ENCODE results near the gene UFC1. TPM values are rescaled to one million over a fixed set of nuclear protein-coding genes. Genes with fewer than 3 reads are reported as not detected.
"Not testable (repeated sequence)": the region's sequence is repeated elsewhere in the genome, so short reads cannot be mapped to it uniquely, and the experiment has no call there.

UFC1 gene
- polyA plus RNA-seq, 4 donors = 137 to 193 (median 167) TPM

DNA sequence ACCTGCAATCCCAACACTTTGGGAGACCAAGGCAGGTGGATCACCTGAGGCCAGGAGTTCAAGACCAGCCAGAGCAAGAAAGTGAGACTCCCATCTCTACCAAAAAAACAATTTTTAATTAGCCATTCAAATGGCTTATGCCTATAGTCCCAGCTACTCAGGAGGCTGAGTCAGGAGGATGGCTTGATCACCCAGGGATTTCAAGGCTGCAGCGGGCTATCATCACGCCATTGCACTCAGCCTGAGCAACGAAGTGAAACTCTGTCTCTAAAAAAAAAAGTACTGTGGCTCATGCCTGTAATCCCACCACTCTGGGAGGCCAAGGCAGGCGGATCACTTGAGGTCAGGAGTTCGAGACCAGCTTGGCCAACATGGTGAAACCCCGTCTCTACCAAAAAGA, 37.8 kb upstream of the UFC1 start:
- not testable (repeated sequence) for H3K27me3 ChIP-seq (ENCODE audit: control insufficient read depth in 3 of 3, insufficient read depth in 3 of 3, low read length in 3 of 3); H3K27ac ChIP-seq (ENCODE audit: low read depth in 1 of 3, low read length in 2 of 3); DNase-seq; H3K9me3 ChIP-seq (ENCODE audit: control insufficient read depth in 2 of 2, insufficient read depth in 1 of 2, low read depth in 1 of 2, low read length in 1 of 2); FAIRE-seq; H3K4me3 ChIP-seq (ENCODE audit: low read depth in 1 of 3, low read length in 3 of 3)
- peaks cover 5 to 20% (median 5%) of the 10 kb centered on the region in 3 donors for H3K36me3 ChIP-seq (ENCODE audit: control insufficient read depth in 3 of 3, insufficient read depth in 2 of 3, low read depth in 1 of 3, low read length in 3 of 3)
- WGBS, 3 donors = 85 to 90% (median 88%) methylated on average over 6 of the region's 6 CpGs
- peaks cover 2 to 35% (median 12%) of the 10 kb centered on the region in 3 donors for H3K4me1 ChIP-seq (ENCODE audit: control insufficient read depth in 3 of 3, insufficient read depth in 2 of 3, low read depth in 1 of 3, low read length in 2 of 3)

DNA sequence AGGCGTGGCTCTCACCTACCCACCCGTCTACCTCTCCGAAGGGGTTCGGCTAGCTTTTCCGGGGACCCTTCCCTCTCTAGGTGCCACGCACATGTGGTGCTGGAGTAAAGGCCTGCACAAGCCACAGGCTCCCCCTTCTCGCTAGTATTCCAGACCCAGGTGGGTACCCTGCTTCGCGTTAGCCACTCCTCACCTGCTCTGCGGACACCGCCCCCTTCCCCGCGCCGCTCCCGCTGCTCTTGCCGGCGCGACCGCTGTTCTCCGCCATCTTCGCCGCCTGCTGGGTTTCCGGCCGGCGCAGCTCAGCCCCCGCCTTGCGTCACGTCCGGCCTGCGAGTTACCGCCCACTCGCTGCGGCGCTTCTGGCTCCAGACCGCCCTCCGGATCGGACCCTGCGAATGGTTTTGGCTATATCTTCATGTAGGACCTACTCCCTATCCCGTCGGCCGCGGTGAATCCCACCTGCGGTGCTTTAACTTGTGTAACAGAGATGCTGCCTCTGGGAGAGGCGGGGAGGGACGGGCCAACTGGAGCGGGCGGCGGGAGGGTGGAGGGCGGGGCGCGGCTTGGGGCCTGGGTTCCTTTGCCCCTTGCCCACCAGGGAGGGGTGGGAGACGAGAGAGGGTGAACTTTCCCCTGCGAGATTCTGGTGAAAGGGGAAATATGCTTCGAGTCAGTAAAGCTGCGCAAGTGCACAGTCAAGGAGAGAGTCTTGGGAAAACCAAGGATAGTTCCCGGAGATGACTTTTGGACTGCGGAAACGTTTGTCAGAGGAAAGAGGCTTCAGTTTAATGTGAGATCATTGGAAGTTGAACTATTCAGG, 35.8 kb upstream of the UFC1 start, which contains the start of the genes NIT1 and PFDN2:
Gene NIT1, plus strand, starts transcription at position 347 of the 823 bp plus-strand sequence. Its CDS starts 72 bp downstream, at position 419.
Gene PFDN2, minus strand, starts transcription at position 279 of the 823 bp plus-strand sequence. Its CDS starts 11 bp downstream, at position 268.
- peaks cover 4 to 43% (median 12%) of the 10 kb centered on the region in 3 donors for H3K4me1 ChIP-seq (ENCODE audit: control insufficient read depth in 3 of 3, insufficient read depth in 2 of 3, low read depth in 1 of 3, low read length in 2 of 3)
- H3K27ac ChIP-seq (ENCODE audit: low read depth in 1 of 3, low read length in 2 of 3) = peak within 1 kb of the TSS; percentile 92 to 97 (median 95)
- no peak for FAIRE-seq
- no peaks in the 10 kb centered on the region for H3K9me3 ChIP-seq (ENCODE audit: control insufficient read depth in 2 of 2, insufficient read depth in 1 of 2, low read depth in 1 of 2, low read length in 1 of 2)
- H3K36me3 ChIP-seq (ENCODE audit: control insufficient read depth in 3 of 3, insufficient read depth in 2 of 3, low read depth in 1 of 3, low read length in 3 of 3) = peaks cover 12 to 37% (median 19%) of the 10 kb centered on the region in 3 donors
- 0 to 1% (median 0%) methylated on average over 58 of the region's 58 CpGs for WGBS, 3 donors
- peak; percentile 85 to 97 for DNase-seq
- H3K4me3 ChIP-seq (ENCODE audit: low read depth in 1 of 3, low read length in 3 of 3) = peak within 1 kb of the TSS; percentile 80 to 94 (median 85)
- no peaks in the 10 kb centered on the region for H3K27me3 ChIP-seq (ENCODE audit: control insufficient read depth in 3 of 3, insufficient read depth in 3 of 3, low read length in 3 of 3)

DNA sequence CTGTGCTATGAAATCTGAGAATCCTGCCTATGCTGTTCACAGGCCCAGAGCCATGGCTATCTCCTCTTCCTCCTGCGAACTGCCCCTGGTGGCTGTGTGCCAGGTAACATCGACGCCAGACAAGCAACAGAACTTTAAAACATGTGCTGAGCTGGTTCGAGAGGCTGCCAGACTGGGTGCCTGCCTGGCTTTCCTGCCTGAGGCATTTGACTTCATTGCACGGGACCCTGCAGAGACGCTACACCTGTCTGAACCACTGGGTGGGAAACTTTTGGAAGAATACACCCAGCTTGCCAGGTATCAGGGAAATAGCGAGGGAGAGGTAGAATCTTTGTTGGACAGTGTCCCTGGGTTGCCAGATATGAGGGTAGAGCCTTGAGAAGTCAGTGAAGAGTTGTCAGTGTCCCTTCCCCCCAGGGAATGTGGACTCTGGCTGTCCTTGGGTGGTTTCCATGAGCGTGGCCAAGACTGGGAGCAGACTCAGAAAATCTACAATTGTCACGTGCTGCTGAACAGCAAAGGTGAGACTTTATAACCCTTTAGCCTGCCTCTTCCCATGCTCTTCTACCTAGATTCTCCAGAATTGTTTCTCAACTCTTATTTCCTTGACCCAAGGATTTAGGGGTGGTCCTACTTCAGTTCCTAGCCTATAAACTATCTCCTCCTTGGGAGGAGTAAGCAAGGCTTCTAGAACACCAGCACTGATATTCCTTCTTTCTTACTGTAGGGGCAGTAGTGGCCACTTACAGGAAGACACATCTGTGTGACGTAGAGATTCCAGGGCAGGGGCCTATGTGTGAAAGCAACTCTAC, 34.5 kb upstream of the UFC1 start:
- H3K4me3 ChIP-seq (ENCODE audit: low read depth in 1 of 3, low read length in 3 of 3) = peak overlapping the region in 2 of 3 donors; percentile 80 to 94
- peak overlapping the region; percentile 92 to 97 (median 95) for H3K27ac ChIP-seq (ENCODE audit: low read depth in 1 of 3, low read length in 2 of 3)
- no peaks in the 10 kb centered on the region for H3K9me3 ChIP-seq (ENCODE audit: control insufficient read depth in 2 of 2, insufficient read depth in 1 of 2, low read depth in 1 of 2, low read length in 1 of 2)
- peak; percentile 85 to 92 for DNase-seq
- no peaks in the 10 kb centered on the region for H3K27me3 ChIP-seq (ENCODE audit: control insufficient read depth in 3 of 3, insufficient read depth in 3 of 3, low read length in 3 of 3)
- peaks cover 17 to 48% (median 27%) of the 10 kb centered on the region in 3 donors for H3K36me3 ChIP-seq (ENCODE audit: control insufficient read depth in 3 of 3, insufficient read depth in 2 of 3, low read depth in 1 of 3, low read length in 3 of 3)
- 17 to 40% (median 39%) methylated on average over 10 of the region's 10 CpGs for WGBS, 3 donors
- peaks cover 4 to 43% (median 12%) of the 10 kb centered on the region in 3 donors for H3K4me1 ChIP-seq (ENCODE audit: control insufficient read depth in 3 of 3, insufficient read depth in 2 of 3, low read depth in 1 of 3, low read length in 2 of 3)
- no peak for FAIRE-seq

DNA sequence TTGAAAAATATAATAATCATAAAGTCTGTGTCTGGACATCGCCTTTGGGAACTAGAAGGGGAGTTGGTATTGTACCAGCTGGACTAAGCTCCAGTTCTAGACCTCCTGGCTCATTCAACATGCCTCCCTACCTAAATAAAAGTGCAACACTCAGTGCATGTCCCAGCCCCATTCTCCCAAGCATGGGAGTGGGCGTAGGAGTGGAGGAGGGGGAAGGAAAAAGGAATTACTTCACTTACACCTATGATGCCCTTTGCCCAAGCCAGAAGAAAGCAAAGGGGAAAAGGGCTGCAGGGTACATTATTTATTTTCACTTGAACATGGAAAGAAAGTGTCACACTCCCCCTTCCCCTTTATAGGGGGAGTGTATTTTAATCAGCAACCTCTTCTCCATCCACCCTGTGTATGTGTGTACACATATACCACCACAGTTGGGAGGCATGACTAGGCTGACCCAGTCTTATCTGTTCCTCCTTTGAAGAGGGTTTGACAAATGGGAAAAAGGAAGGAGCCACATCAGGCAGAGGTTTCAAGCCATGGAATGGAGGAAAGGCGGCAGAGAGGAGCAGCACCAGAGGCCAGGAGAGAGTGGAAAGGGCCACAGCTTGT, 32.6 kb upstream of the UFC1 start:
- 88 to 100% (median 89%) methylated on average over 3 of the region's 3 CpGs for WGBS, 3 donors
- Histone ChIP-seq H3K4me1 (ENCODE audit: control insufficient read depth in 3 of 3, insufficient read depth in 2 of 3, low read depth in 1 of 3, low read length in 2 of 3) (peaks cover 2 to 43% (median 12%) of the 10 kb centered on the region in 3 donors), H3K9me3 (ENCODE audit: control insufficient read depth in 2 of 2, insufficient read depth in 1 of 2, low read depth in 1 of 2, low read length in 1 of 2) (no peaks in the 10 kb centered on the region), H3K27ac (ENCODE audit: low read depth in 1 of 3, low read length in 2 of 3) (peak overlapping the region in 1 of 3 donors; percentile 95), H3K4me3 (ENCODE audit: low read depth in 1 of 3, low read length in 3 of 3) (no peak overlapping the region), H3K36me3 (ENCODE audit: control insufficient read depth in 3 of 3, insufficient read depth in 2 of 3, low read depth in 1 of 3, low read length in 3 of 3) (peaks cover 19 to 51% (median 27%) of the 10 kb centered on the region in 3 donors), H3K27me3 (ENCODE audit: control insufficient read depth in 3 of 3, insufficient read depth in 3 of 3, low read length in 3 of 3) (no peaks in the 10 kb centered on the region)
- FAIRE-seq (no peak), DNase-seq (no peak)

DNA sequence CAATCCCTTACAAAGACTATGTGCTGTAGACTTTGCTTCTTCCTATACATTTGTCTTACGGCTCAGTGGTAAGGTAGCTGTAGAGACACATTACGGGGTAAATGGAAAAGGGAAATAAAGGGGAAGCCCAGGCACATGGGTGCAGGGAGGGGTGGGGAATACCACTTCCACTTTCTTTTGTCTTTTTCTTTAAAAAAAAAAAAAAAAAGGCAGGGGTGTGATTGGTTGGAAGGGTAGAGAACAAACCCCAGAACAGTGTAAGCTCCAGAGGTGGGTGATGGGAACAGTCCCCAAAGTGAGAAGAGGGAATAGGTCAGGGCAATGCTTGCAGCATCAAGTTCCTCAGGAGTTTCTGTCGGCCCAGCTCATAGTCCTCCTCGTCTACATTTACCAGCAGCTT, 31.9 kb upstream of the UFC1 start:
- no peak for FAIRE-seq
- 72 to 79% (median 78%) methylated on average over 4 of the region's 4 CpGs for WGBS, 3 donors
- peaks cover 19 to 47% (median 27%) of the 10 kb centered on the region in 3 donors for H3K36me3 ChIP-seq (ENCODE audit: control insufficient read depth in 3 of 3, insufficient read depth in 2 of 3, low read depth in 1 of 3, low read length in 3 of 3)

DNA sequence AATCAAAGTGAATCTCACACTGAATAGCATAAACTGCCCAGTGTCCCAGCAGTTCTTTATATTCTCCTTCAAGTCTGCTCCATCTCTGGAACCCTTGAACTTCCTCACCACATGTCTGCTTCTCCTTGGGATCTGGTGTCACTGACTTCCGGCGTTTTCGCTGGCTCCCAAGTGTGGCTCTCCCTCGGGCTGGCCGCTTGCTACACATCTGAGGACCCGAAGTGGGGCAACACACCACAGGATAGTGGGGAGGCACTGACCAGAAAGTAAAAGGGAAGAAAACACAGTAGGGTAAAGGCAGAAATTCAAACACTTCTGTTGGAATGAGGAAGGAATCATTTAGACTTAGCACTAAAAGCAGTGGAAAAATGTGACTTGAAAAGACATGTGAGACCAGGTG, 30.8 kb upstream of the UFC1 start:
- DNase-seq (no peak), FAIRE-seq (no peak)
- Histone ChIP-seq H3K9me3 (ENCODE audit: control insufficient read depth in 2 of 2, insufficient read depth in 1 of 2, low read depth in 1 of 2, low read length in 1 of 2) (no peaks in the 10 kb centered on the region), H3K4me1 (ENCODE audit: control insufficient read depth in 3 of 3, insufficient read depth in 2 of 3, low read depth in 1 of 3, low read length in 2 of 3) (peaks cover 2 to 33% (median 9%) of the 10 kb centered on the region in 3 donors), H3K36me3 (ENCODE audit: control insufficient read depth in 3 of 3, insufficient read depth in 2 of 3, low read depth in 1 of 3, low read length in 3 of 3) (peaks cover 19 to 47% (median 27%) of the 10 kb centered on the region in 3 donors), H3K4me3 (ENCODE audit: low read depth in 1 of 3, low read length in 3 of 3) (no peak overlapping the region), H3K27me3 (ENCODE audit: control insufficient read depth in 3 of 3, insufficient read depth in 3 of 3, low read length in 3 of 3) (no peaks in the 10 kb centered on the region), H3K27ac (ENCODE audit: low read depth in 1 of 3, low read length in 2 of 3) (no peak overlapping the region)
- WGBS, 3 donors = 88 to 89% (median 89%) methylated on average over 6 of the region's 6 CpGs

More for the DNA sequence above, 31.9 kb upstream of the UFC1 start:
- no peak overlapping the region for H3K27ac ChIP-seq (ENCODE audit: low read depth in 1 of 3, low read length in 2 of 3)
- H3K27me3 ChIP-seq (ENCODE audit: control insufficient read depth in 3 of 3, insufficient read depth in 3 of 3, low read length in 3 of 3) = no peaks in the 10 kb centered on the region
- no peak overlapping the region for H3K4me3 ChIP-seq (ENCODE audit: low read depth in 1 of 3, low read length in 3 of 3)
- H3K4me1 ChIP-seq (ENCODE audit: control insufficient read depth in 3 of 3, insufficient read depth in 2 of 3, low read depth in 1 of 3, low read length in 2 of 3) = peaks cover 2 to 37% (median 9%) of the 10 kb centered on the region in 3 donors
- no peak for DNase-seq
- H3K9me3 ChIP-seq (ENCODE audit: control insufficient read depth in 2 of 2, insufficient read depth in 1 of 2, low read depth in 1 of 2, low read length in 1 of 2) = no peaks in the 10 kb centered on the region

DNA sequence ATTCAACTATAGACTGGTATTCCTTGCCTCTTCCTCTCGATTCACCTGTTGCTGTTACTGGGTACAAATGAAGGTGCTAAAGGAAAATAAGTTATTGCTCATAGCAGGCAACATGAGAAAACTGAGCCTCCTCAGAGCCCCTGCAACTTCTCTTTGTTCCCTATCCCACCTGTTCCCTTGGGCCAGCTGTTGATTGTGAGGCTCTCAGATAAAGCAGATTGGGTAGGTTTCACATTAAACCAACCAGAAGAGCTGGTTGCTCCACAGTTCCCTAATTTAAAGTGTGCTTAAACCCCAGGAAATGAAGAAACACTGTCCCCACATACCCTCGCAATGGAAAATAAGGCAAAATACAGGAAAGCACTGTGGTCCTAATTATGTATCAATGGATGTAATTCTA, 26.1 kb upstream of the UFC1 start:
- H3K27me3 ChIP-seq (ENCODE audit: control insufficient read depth in 3 of 3, insufficient read depth in 3 of 3, low read length in 3 of 3) = no peaks in the 10 kb centered on the region
- 77 to 86% (median 83%) methylated on average over 2 of the region's 2 CpGs for WGBS, 3 donors
- H3K4me1 ChIP-seq (ENCODE audit: control insufficient read depth in 3 of 3, insufficient read depth in 2 of 3, low read depth in 1 of 3, low read length in 2 of 3) = peaks cover 0 to 6% (median 5%) of the 10 kb centered on the region in 3 donors
- DNase-seq (no peak), FAIRE-seq (no peak)
- H3K36me3 ChIP-seq (ENCODE audit: control insufficient read depth in 3 of 3, insufficient read depth in 2 of 3, low read depth in 1 of 3, low read length in 3 of 3) = peaks cover 8 to 36% (median 15%) of the 10 kb centered on the region in 3 donors
- no peaks in the 10 kb centered on the region for H3K9me3 ChIP-seq (ENCODE audit: control insufficient read depth in 2 of 2, insufficient read depth in 1 of 2, low read depth in 1 of 2, low read length in 1 of 2)
- H3K4me3 ChIP-seq (ENCODE audit: low read depth in 1 of 3, low read length in 3 of 3) = no peak overlapping the region
- H3K27ac ChIP-seq (ENCODE audit: low read depth in 1 of 3, low read length in 2 of 3) = no peak overlapping the region

All from small intestine (tissue), 7 donors.